Glutamatergic neuron (in vitro differentiated cells): ENCODE data around the gene PEX5. TPM values are rescaled to one million over a fixed set of nuclear protein-coding genes. Genes with fewer than 3 reads are reported as not detected.
"Not testable (repeated sequence)": the region's sequence is repeated elsewhere in the genome, so short reads cannot be mapped to it uniquely, and the experiment has no call there.

ENCODE experiments used
- DNase-seq: peaks from one replicate; pipeline ENCODE4 v3.0.0; 2022
- H3K27ac Mint-ChIP-seq: one replicate; pipeline ENCODE4 v1.8.0; 2020; ENCODE audit warnings: mild to moderate bottlenecking, mixed read lengths, inconsistent platforms; ENCODE audit not compliant: unreplicated experiment
- H3K27me3 Mint-ChIP-seq: one replicate; pipeline ENCODE4 v1.8.0; 2020; ENCODE audit warnings: mild to moderate bottlenecking, moderate library complexity, mixed read lengths, inconsistent platforms; ENCODE audit not compliant: unreplicated experiment
- H3K36me3 Mint-ChIP-seq: one replicate; pipeline ENCODE4 v1.8.0; 2020; ENCODE audit warnings: mild to moderate bottlenecking, mixed read lengths, inconsistent platforms; ENCODE audit not compliant: unreplicated experiment
- H3K4me1 Mint-ChIP-seq: one replicate; pipeline ENCODE4 v1.8.0; 2020; ENCODE audit warnings: mild to moderate bottlenecking, low read depth, mixed read lengths, inconsistent platforms; ENCODE audit not compliant: unreplicated experiment
- H3K4me3 Mint-ChIP-seq: one replicate; pipeline ENCODE4 v1.8.0; 2020; ENCODE audit warnings: mild to moderate bottlenecking, mixed read lengths, inconsistent platforms; ENCODE audit not compliant: unreplicated experiment
- H3K9me3 Mint-ChIP-seq: one replicate; pipeline ENCODE4 v1.8.0; 2020; ENCODE audit warnings: mild to moderate bottlenecking, moderate library complexity, mixed read lengths, inconsistent platforms; ENCODE audit not compliant: unreplicated experiment
- CTCF ChIP-seq: fragments of 200-600 bp; sonication (generic); IDR thresholded peaks from one replicate; pipeline ENCODE4 v1.5.0; 2021; ENCODE audit not compliant: partially characterized antibody, unreplicated experiment
- total RNA-seq: library from RNA; stranded (reverse); fragmentation: NEBNext Ultra II Directional; extraction: Animal tissue kit (Norgen Biotek cat#: 25700); gene quantifications from one replicate; pipeline ENCODE4 v1.2.1, GENCODE V29; 2021; ENCODE audit not compliant: unreplicated experiment

The PEX5 gene
- total RNA-seq, 1 donor from 2014 or later, result 71.0 TPM

GRCh38 chr12:7209958-7210357 lies 20.5 kb downstream of the PEX5 start:
- H3K27me3 Mint-ChIP-seq, result peaks cover 7% of the 10 kb centered on the region
- no peaks in the 10 kb centered on the region for H3K4me1 Mint-ChIP-seq
- no peak for TF ChIP-seq CTCF
- DNase-seq, result no peak
- peaks cover 46% of the 10 kb centered on the region for H3K36me3 Mint-ChIP-seq
- H3K4me3 Mint-ChIP-seq, result no peak overlapping the region
- H3K27ac Mint-ChIP-seq, result no peak overlapping the region
- H3K9me3 Mint-ChIP-seq, result peaks cover 5% of the 10 kb centered on the region

DNA sequence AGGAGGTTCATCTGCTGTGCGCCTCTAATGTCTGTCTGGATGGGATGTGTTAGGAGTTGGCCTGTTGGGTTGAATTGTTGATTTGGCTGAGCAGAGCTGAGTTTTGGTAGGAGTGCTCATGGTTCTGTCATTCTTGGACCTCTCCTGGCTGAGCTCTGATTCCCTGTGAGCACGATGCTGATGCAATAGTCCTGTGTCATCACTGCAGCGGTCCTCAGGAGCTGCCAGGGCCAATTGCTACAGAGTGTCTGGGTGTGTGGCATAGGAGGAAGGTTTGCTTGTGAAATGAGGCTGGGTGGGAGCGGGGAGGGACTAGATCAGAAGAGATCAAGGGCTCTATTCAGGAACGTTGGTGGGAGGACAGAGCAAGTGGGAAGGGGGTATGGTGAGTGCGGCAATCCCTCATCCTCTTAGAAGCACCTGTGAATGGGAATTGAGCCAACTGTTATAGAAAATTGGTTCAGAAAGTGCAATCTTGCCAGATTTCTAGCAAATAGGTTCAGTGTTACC lies 21.2 kb downstream of the PEX5 start:
- Mint-ChIP-seq H3K4me3 (no peak overlapping the region), H3K27ac (no peak overlapping the region), H3K27me3 (peaks cover 7% of the 10 kb centered on the region), H3K36me3 (peaks cover 46% of the 10 kb centered on the region), H3K4me1 (no peaks in the 10 kb centered on the region), H3K9me3 (peaks cover 5% of the 10 kb centered on the region)
- DNase-seq, result no peak
- TF ChIP-seq CTCF, result no peak

DNA sequence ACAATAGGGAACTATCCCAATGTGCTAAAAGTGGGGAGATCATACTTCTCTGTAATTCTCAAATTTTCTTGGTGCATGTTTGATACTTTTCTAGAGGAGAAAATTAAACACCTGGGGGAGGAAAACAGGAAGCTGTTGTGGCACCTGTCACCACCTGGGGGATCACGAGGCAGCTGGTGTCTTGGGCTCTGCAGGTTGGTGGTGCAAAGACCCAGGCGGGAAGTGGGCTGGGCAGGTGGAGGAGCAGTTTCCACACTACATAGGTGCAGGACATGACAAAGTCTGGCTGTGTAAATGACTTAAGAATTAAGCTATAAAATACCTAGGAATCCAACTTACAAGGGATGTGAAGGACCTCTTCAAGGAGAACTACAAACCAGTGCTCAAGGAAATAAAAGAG lies 23.2 kb downstream of the PEX5 start:
- Mint-ChIP-seq H3K27ac (no peak overlapping the region), H3K4me3 (no peak overlapping the region), H3K9me3 (peaks cover 5% of the 10 kb centered on the region), H3K36me3 (peaks cover 44% of the 10 kb centered on the region), H3K27me3 (peaks cover 7% of the 10 kb centered on the region), H3K4me1 (no peaks in the 10 kb centered on the region)
- TF ChIP-seq CTCF, result no peak
- no peak for DNase-seq

DNA sequence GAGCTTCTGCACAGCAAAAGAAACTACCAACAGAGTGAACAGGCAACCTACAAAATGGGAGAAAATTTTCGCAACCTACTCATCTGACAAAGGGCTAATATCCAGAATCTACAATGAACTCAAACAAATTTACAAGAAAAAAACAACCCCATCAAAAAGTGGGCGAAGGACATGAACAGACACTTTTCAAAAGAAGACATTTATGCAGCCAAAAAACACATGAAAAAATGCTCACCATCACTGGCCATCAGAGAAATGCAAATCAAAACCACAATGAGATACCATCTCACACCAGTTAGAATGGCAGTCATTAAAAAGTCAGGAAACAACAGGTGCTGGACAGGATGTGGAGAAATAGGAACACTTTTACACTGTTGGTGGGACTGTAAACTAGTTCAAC lies 24.3 kb downstream of the PEX5 start:
- H3K4me1 Mint-ChIP-seq, H3K9me3 Mint-ChIP-seq, H3K27ac Mint-ChIP-seq, DNase-seq, H3K27me3 Mint-ChIP-seq, H3K4me3 Mint-ChIP-seq: not testable (repeated sequence)
- H3K36me3 Mint-ChIP-seq, result peaks cover 35% of the 10 kb centered on the region

- H3K27ac Mint-ChIP-seq, result no peak overlapping the region
- no peaks in the 10 kb centered on the region for H3K4me1 Mint-ChIP-seq
- TF ChIP-seq CTCF, result no peak
- no peaks in the 10 kb centered on the region for H3K27me3 Mint-ChIP-seq
- peaks cover 4% of the 10 kb centered on the region for H3K36me3 Mint-ChIP-seq
- H3K4me3 Mint-ChIP-seq, result no peak overlapping the region
- no peaks in the 10 kb centered on the region for H3K9me3 Mint-ChIP-seq
- DNase-seq, result no peak
Observed at GRCh38 chr12:7217475-7218069, 28.1 kb downstream of the PEX5 start.
